ENCODE data around the gene KCNMA1.

The KCNMA1 gene

DNA sequence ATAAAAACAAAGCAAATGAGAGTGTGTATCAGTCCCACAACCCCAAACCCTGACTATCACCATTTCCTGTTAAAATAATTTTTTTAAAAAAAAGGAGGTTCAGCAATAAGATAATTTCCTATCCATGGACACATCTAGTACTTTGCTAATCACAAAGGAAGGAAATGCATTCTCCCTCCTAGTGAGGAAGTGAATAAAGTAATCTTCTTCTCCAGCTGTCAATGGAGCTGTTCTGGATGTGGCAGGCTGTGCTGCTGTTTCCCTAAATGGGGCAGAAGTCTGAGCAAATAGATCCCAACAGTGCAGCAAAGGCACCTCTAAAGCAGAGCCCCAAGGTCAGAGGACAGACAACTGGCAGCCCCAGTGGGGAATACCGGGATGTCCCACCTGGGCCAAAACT, 540.0 kb downstream of the KCNMA1 start:
- no peak overlapping the region for H3K4me3 ChIP-seq (ENCODE audit: low read length)
- no peak for DNase-seq (ENCODE audit: low read depth)
- TF ChIP-seq, protein P1, sequence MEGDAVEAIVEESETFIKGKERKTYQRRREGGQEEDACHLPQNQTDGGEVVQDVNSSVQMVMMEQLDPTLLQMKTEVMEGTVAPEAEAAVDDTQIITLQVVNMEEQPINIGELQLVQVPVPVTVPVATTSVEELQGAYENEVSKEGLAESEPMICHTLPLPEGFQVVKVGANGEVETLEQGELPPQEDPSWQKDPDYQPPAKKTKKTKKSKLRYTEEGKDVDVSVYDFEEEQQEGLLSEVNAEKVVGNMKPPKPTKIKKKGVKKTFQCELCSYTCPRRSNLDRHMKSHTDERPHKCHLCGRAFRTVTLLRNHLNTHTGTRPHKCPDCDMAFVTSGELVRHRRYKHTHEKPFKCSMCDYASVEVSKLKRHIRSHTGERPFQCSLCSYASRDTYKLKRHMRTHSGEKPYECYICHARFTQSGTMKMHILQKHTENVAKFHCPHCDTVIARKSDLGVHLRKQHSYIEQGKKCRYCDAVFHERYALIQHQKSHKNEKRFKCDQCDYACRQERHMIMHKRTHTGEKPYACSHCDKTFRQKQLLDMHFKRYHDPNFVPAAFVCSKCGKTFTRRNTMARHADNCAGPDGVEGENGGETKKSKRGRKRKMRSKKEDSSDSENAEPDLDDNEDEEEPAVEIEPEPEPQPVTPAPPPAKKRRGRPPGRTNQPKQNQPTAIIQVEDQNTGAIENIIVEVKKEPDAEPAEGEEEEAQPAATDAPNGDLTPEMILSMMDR (conservative IDR thresholded peaks at IDR 0.05; ENCODE audit: low read depth, low read length), result no peak

DNA sequence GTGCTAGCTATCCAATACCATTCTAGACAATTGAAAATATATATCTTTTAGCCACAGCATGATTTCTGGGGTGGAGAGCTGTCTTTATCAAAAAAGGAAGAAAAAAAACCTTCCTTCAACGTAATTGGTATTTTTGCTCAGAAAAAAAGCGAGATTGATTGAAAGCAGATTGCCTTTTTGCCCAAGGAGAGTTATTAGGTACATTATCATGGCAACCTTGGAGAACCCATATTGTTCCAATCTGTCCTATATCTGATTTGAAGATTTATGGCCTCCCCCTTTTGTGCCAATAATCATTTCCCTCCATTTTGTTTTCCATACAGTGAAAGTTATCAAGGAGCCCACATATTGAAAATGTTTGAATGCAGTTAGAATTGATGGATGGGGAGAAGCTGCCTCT, 544.5 kb downstream of the KCNMA1 start:
- no peak overlapping the region for H3K4me3 ChIP-seq (ENCODE audit: low read length)
- DNase-seq (ENCODE audit: low read depth), result no peak
- TF ChIP-seq, protein P1 (conservative IDR thresholded peaks at IDR 0.05; ENCODE audit: low read depth, low read length), result no peak

DNA sequence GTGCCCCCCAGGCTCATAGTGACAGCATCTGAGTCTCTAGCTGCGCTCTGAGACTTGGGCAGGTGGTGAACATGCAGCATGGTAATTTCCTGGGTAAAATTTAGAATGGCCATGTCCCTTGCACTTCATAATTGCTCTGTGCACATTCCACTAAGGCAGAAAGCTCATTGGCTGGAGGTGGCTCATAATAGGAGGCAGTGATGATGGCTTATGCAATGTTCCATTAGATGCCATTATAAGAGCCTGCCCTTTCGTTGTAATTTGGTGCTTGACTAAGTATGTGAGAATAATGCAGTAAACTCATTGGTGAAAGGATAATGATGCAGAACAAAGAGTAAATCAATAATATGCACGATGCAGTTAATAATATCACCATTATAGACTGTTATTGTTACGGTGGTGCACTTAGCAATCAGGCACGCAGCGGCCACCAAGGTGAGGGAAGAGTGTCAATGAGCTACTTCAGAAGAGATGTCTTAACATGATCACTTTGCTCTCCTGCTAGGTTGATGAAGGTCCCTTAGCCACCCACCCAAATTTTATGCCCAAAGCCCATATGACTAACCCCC, 545.9 kb downstream of the KCNMA1 start:
- no peak overlapping the region for H3K4me3 ChIP-seq (ENCODE audit: low read length)
- TF ChIP-seq, protein P1 (conservative IDR thresholded peaks at IDR 0.05; ENCODE audit: low read depth, low read length), result no peak
- no peak for DNase-seq (ENCODE audit: low read depth)

DNA sequence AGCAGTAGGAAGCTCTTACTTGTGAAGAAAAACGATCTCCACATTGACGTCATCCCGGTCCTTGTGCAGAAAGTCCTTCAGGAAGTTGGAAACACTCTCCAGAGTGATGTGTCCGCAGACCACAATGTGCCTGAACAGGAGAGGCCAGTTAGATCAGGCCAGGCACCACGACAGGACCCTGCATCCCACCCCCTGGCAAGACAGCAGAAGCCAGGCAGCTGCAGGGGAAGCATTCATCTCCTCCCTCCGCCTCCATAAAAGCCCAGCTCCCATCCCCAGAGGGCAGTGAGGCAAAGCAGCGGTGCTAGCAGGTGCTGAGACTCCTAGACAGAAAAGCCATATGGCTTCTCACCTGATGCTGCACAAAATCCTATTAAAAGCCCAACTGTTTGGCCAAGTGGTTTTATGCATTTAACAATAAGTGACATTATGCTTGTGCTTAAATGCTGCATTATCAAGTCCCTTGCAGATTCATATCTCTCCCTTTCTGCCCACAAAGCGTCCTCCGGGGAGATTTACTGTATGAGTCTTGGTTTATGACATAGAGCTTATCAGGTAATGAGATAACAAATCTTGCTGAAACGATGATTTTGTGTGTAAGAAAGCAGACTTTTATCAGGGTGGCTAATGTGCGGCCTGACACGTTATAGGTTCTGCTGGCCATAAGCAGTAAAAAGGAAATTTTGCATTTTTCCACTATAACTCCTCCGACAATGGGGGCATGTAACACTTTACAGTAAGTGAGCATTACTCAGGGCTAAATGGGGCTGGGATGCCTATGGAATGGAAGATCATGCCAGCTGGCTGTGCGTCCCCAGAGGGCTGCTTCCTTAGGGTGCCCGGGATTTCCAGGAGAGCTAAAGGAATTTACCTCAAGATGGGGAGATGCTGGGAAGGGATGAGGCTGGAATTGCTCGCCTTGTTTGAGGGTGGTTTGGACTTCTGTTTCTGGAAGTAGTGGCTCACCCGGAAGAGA, 546.9 kb downstream of the KCNMA1 start:
- TF ChIP-seq, protein P1 (conservative IDR thresholded peaks at IDR 0.05; ENCODE audit: low read depth, low read length), result no peak
- no peak overlapping the region for H3K4me3 ChIP-seq (ENCODE audit: low read length)
- no peak for DNase-seq (ENCODE audit: low read depth)

DNA sequence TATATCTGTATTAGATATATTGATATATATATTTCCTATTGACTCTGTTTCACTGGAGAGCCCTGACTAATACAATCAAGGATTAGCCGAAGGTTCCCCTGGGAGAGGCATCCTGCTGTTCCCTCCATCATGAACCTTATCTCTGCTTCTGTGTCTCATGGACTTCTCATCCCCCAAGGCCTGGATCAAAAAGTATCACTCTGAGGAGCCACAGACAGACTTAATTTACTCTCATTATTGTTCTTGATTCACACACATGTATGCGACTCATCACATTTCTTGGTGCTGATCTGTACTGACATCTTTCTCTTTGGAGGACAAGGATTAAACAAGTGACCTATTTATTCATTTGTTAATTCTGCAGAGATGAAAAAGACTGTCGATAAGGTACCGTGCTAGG, 550.2 kb downstream of the KCNMA1 start:
- TF ChIP-seq, protein P1 (conservative IDR thresholded peaks at IDR 0.05; ENCODE audit: low read depth, low read length), result no peak
- H3K4me3 ChIP-seq (ENCODE audit: low read length), result no peak overlapping the region
- DNase-seq (ENCODE audit: low read depth), result no peak

DNA sequence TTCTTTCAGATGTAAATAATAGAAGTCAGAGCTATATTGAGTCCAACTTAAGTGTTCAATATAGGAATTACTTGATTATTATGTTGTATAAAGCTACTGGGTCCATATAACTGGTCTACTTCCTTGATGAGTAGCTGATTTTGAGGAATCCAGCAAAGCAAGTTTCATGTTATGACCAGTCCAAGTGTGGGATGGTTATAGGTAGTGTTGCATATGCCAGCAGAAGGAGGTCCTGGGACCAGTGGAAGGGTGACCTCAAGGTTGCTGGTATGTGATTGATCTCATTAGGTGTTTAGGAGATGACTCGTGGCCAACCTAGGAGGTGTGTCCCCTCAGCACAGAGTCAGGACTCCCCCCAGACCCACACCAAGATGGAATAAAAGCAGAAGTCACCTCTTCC, 551.5 kb downstream of the KCNMA1 start:
- TF ChIP-seq, protein P1 (conservative IDR thresholded peaks at IDR 0.05; ENCODE audit: low read depth, low read length), result no peak
- no peak for DNase-seq (ENCODE audit: low read depth)
- H3K4me3 ChIP-seq (ENCODE audit: low read length), result no peak overlapping the region

Measured in retinal pigment epithelial cell (primary cell).